ENCODE measurements around the gene ALG6.
A peak's percentile ranks its signal among the peaks of the same experiment; 100 is the strongest.

Gene ALG6

DNA sequence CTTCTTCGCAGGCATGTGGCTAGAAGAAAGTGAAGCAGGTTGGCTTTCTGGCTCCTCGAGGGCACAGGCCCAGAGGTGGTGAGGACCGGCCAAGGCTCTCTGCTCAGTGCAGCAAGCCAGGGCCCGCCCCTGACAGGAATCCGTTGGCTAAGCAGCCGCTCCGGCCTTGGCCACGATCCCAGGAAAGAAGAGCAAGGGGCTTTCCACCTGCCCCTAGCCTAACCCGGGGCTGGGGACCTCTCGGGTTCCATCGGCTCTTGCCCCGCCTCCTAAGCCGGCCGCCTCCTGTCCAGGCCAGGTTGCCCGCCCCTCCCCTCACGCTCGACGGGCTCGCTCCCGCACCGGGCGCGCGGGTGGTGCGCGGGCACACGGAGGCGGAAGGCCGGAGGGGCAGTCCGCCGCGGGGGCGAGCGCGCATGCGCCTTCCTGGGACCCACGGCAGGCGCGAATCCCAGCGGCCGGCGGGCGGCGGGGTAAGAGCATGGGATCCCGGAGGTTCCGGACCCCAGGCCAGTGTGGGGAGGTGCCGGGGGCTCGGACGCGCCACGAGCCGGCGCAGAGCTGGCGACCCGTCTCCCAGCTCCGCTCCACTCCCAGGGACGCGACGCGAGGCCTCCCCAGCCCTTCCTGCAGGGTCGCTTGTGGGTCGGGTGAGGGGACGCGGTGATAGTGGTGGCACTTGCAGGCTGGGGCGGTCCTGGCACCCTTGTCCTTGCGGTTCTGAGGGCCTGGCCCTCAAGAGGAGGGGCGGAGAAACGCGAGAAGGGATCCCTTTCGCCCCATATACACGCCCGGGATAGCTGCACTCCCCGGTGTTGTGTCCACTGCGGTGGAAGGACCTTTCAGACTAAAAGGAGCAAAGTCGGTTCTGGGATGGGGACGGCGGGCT lies at the start of gene ALG6:
Gene ALG6 (plus strand): TSS at position 413 of the 889 bp plus-strand sequence. CDS start 3,351 bp downstream, outside the sequence.
- DNase-seq: peak; percentile 87 to 94

- DNase-seq: no peak
Measured at GRCh38 chr1:63317817-63318152, 49.6 kb upstream of the ALG6 start.

- no peak for DNase-seq
Measured at GRCh38 chr1:63318201-63318979, 49.0 kb upstream of the ALG6 start.

DNA sequence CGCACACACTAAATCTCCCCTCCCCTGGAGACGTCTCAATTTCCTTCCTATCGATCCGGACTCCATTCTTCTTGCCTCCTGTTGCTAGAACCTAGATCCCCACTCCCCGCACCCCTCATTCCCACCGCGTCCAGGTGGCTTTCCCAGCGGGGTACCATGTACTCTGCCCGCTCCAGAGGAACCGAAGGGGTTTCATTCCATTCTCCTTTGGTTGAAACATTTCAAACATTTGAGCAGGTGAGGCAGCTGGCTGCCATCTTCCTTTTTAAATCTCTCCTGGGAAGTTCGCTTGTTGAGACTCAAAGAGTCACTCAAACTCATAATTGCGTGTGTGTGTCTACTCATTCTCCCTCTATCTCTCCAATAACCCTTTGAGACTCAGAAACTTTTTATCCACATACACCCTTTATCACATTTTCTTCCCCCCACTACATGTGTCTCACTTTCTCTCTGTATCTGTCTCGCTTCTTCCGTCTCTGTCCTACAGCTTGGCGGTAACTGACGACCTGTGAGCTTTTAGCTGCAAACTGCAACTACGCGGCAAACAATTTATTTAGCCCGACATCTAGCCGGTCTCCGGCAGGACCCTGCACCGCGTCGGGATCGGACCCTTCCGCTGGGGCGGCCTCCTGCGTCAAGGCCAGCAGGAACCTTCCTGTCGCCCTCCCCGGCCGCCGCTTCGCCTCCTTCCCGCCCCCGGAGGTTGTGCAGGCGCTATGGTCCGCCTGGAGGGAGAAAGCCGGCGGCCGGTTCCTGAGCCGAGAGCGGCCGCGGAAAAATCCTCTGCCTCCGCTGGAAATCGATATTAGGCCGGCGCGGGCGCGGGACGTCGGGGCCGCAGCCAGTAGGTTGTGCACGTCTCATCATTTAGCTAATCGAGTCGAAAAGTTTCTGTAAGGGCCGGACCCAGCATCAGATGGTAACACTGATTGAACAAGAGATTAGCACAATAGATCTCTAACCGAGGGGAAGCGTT lies 48.1 kb upstream of the ALG6 start:
- no peak for DNase-seq

DNA sequence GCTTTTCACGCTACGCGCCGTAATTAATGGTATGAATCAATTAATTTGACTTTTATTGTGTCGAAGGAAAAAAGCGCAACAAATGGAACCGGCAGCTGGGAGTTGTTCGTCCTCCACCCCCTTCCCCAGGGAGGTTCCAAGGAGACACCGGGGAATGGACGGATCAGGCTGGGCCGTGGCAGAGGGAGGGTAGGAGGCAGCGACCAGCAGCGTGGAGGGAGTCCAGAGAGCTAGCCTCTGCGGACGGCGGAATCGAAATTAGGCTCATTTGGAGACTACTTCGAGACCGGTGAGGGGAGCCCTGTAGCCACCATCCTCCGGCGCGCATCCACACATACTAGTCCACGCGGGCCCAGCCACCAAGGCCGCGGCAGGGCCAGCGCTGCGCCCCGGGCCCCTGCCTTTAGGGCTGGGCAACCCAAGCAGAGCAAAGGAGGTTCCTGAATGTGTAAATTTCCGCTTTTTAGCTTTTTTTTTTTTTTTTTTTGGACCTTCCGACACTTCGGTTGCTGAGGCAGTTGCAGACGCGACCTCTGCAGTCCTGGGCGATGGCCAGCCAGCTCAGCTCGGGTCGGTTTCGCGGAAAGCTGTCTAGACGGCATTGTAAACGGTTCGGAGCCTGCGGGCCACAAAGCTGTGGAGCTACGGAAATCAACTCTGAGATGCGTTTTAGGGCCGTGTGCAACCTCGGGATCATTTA lies 47.3 kb upstream of the ALG6 start:
- DNase-seq: no peak

DNA sequence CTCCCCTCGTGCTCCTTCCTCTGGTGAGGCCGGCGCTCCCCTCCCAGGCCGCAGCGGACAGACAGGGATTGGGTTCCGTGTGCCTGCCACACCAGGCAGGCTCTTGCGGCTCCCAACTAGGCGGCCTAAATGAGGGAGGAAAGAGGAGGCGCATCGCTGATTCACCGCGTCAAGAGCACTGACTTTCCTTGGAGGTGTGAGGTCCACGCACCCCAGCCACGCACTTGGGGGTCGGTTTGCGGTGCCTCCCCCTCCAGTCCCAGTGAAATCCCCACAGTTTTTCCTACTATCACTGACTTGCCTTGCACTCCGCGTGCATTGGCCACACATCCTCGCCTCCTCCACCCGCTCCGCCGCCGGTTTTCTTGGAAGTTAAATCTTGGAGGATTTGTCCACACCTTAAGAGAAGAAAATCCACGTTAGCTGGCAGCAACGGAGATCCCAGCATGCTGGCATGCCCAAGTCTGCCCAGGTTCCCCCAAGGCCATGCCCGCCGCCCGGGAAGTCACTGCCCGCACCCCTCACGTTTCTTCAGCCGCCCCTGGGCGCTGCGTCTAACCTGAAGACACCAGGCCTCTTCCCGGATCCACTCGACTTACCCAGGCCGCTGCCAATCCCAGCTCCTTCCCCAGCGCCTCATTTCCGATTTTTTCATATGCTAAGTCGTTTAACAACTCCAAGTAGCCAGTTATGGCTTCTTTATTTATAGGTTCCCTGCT lies 46.2 kb upstream of the ALG6 start:
- no peak for DNase-seq

DNA sequence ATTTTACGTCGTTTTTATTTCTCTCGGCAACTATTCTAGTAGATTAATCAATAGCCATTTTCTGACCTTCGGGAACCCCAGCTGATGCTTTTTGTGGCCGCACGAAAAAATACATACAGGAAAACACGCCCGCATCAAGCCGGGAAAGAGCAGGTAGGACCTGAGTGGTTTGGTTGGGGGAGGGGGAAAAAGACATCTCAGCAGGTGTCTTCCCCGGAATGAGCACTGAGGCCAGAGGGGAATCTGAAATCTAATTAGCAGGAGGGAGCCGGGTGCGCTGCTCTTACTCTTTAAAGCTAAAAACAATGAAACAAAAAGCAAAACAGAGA lies 45.7 kb upstream of the ALG6 start:
- DNase-seq: no peak

DNA sequence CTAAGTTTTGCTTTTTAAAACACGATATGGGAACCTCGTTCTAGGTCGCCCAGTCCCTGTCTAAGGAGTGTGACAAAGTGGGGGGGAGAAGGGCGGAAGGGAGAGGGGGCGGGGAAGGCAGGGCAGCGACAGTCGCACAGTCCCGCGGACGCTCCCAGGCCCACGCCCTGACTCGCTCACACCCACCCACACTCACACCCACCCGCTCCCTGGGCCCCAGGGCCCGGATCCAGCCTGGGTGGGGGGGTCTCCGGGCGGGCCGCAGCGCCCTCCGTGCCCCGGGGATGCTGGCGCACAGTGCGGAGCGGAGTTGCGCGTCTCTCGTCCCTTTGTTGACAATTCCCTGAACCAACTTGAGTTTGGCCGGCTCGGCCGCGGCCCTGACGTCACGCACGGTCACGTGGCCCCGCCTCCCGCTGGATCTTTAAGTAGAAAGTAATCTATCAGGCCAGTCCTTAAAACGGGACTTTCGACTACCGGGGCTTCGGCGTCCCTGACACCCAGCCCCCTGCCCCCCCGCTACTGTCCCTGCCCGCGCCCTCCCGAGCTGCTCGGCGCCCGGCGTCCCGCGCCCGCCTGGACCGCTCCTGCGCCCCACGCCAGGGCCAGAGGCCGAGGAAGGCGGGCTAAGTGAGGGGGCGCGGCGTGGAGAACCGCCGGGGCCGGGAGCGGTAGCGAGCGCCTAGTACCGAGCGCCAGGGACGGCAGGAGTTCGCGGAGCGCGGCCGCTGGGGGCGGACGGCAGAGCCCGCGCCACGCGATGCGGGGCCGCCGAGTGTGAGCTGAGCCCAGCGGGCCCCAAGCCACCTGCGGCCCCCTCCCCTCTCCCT lies 45.1 kb upstream of the ALG6 start, which contains the start of gene FOXD3:
Gene FOXD3 (plus strand): TSS at position 454 of the 830 bp plus-strand sequence. CDS start 492 bp downstream, outside the sequence.
- peak; percentile 11 to 42 for DNase-seq

GRCh38 chr1:63322944-63323864 lies 44.2 kb upstream of the ALG6 start:
- peak; percentile 20 to 63 for DNase-seq

GRCh38 chr1:63323865-63324778 lies 43.3 kb upstream of the ALG6 start:
- peak in 1 of 2 experiments; percentile 42 for DNase-seq

- no peak for DNase-seq
Measured at GRCh38 chr1:63324779-63325119, 42.7 kb upstream of the ALG6 start.

GRCh38 chr1:63325279-63325985 lies 42.0 kb upstream of the ALG6 start:
- no peak for DNase-seq

DNA sequence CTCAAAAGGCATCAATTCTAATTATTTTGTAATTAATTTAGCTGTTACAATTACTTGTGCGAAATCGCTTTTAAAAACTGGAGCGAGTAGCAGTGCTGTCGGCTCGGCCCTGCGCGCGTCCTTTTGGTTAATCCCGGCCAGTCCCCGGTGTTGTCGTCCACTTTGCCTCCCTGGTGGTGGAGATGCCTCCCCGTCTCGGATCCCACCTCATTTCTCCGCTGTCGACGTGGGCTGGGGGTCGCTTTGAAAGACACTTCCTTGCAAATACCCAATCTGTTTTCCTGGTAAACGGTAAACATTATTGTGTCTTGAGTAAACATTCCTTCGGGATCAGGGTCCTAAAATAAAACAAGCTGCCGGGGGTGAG lies 41.3 kb upstream of the ALG6 start:
- no peak for DNase-seq

DNA sequence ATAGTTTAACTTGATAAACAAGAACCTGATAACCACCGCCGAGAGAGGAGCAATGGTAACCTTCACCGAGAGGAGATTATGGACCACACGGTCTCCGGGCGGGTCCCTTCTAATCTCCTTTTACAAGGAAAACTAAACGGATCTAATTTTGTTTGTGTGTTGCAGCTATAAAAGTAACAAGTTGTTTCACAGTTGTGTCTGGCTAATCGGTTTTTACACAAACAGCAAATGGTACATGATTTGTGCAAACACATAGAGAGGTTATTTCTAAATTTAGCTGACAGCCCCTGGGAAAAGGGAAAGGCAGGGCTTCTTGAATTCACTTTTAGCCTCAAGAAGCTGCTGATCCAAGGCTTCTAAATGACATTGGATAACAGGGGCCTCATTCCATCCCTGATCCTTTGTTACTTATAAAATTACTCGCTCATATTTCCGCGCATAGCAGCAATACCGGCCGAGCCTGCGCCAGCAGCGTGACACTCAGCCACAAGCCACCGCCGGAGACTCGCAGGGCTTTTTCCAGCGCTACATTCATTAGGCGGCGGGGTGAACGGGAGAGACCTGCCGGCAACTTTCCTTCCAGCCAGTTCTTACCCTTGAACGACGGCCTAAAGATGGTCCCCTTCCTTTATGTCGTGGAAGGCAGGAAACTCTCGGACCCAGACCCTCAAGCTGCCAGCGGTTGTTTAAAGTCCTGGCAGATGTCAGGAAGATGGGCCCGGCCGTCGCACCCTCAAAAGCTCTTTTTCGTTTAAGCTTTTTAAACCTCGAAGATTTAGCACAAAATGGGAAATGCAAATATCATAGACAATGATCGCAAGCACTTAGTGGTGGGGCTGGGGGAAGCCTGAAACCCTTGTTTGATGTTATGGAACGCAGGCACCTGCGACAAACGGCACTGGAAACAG lies 40.7 kb upstream of the ALG6 start:
- peak; percentile 43 to 49 for DNase-seq

- peak in 1 of 2 experiments; percentile 69 for DNase-seq
Measured at GRCh38 chr1:63327417-63328054, 39.9 kb upstream of the ALG6 start.

DNA sequence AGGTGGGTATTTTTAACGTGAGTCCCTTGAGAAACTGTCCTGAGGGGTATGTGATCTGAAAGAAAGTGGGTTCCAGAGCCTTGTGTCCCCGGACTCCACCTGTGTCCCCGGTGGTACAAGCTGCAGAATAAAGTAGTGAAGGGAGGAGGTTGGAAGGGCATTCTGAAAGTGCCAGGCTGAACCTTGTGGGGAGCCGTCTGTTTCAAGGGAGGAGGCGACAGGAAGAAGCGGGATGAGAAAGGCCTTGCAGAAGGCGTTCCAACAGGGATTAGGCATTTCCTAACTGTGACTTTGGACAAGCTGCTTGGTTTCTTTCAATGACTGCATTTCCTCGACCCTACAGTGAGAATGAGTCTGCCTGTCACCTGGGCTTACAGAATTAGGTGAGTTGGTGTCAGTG lies 39.3 kb upstream of the ALG6 start:
- DNase-seq: no peak
